Vagina (tissue), 2 donors: ENCODE results near the gene ST7. TPM values are rescaled to one million over a fixed set of nuclear protein-coding genes. Genes with fewer than 3 reads are reported as not detected.
"Not testable (repeated sequence)": the region's sequence is repeated elsewhere in the genome, so short reads cannot be mapped to it uniquely, and the experiment has no call there.

Source experiments
- DNase-seq, 2 donors: peaks; one replicate each; pipeline ENCODE4 v3.0.0-alpha.2; 2017; ENCODE audit errors: extremely low spot score in 2 of 2
- H3K27ac ChIP-seq: fragments of 200-600 bp; sonication (generic); one replicate; pipeline ENCODE4 v1.5.1; 2019
- H3K27me3 ChIP-seq: fragments of 200-600 bp; sonication (generic); one replicate; pipeline ENCODE4 v1.5.1; 2019
- H3K36me3 ChIP-seq, 2 donors: fragments of 200-600 bp; sonication (generic); one replicate each; pipeline ENCODE4 v1.5.1; 2017 to 2019
- H3K4me1 ChIP-seq: fragments of 200-600 bp; sonication (generic); one replicate; pipeline ENCODE4 v1.5.1; 2019
- H3K4me3 ChIP-seq, 2 donors: fragments of 200-600 bp; sonication (generic); 1 replicate in 1 of 2; 2 replicates in 1 of 2; pipeline ENCODE4 v1.5.1; 2016 to 2019
- H3K9me3 ChIP-seq: fragments of 200-600 bp; sonication (generic); one replicate; pipeline ENCODE4 v1.5.1; 2019
- CTCF ChIP-seq, 3 experiments: fragments of 450-650 bp in 2 of 3; fragments of 200-600 bp in 1 of 3; sonication (generic) in 1 of 3; IDR thresholded peaks; one replicate each; pipeline ENCODE4 v1.5.1; 2017 to 2019; ENCODE audit warnings: antibody characterized with exemption in 3 of 3, mild to moderate bottlenecking in 2 of 3, moderate library complexity in 2 of 3
- POLR2A ChIP-seq, 2 donors: fragments of 450-650 bp; IDR thresholded peaks; one replicate each; pipeline ENCODE4 v1.6.1; 2017; ENCODE audit warnings: antibody characterized with exemption in 2 of 2, mild to moderate bottlenecking in 2 of 2, moderate library complexity in 2 of 2
- POLR2AphosphoS5 ChIP-seq, 2 donors: sonication (generic); formaldehyde crosslinking; IDR thresholded peaks; one replicate each; pipeline ENCODE4 v1.9.0; 2017; ENCODE audit warnings: antibody characterized with exemption in 2 of 2, mild to moderate bottlenecking in 2 of 2, low read depth in 1 of 2; ENCODE audit not compliant: insufficient read depth in 1 of 2
- intact Hi-C: fragments of 100-400 bp; cut with DNase I; formaldehyde crosslinking; loops from one replicate; pipeline ENCODE4 v1.15.1; 2023
- total RNA-seq: library from RNA; depleted of rRNA; stranded (reverse); fragments of >200 nt; gene quantifications from one replicate; pipeline ENCODE4 v1.2.3, GENCODE V29; 2016

Gene ST7
- total RNA-seq, 1 donor from 2014 or later: 15.2 TPM

DNA sequence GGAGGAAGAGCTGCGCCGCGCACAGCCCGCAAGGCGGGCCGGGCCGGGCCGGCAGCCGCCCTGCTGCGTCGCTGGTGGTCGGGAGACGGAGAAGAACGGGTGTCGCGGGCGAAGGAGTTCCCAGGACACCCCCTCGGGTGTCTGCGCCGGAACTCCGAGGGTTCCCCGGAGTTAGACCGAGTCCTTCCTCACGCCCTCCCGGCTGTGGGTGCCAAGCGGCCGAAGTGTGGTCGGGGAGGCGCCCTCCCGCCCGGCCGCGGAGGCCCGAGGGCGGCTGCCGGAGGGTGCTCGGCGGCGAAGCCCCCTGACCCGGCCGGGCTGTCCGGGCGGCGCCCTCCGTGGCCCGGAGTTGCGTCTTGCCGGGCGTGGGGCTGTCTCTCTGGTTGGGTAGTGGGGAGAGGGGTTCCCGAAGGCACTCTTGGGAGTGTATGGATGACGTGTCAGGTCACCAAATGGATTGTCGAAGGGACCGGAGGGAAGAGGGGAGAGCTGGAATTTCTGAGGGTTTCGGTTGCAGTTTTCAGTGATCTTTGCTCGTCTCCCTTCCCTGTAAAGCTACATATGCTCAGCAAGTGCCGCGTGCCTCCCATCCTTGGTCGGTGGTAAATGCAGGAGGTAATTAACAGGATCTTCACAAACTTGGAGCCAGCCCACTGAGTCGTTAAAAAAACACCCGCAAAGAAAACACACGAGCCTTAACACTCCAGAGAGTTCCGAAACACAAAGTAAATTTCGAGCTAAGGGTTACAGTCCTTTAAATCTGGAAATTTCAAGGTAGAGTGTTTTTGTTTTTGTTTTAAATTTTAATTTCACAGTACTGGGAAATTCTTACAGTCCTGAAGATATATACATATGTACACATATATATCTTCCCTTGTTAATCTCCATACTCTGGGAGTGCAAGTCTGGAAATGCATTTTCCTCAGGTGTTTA lies 871 bp downstream of the ST7 start:
- Histone ChIP-seq H3K36me3 (no peaks in the 10 kb centered on the region), H3K27ac (peak overlapping the region; percentile 100), H3K4me1 (peaks cover 22% of the 10 kb centered on the region), H3K9me3 (no peaks in the 10 kb centered on the region), H3K27me3 (no peaks in the 10 kb centered on the region), H3K4me3 (peak overlapping the region; percentile 82 to 85)
- no peak for DNase-seq
- no peak for TF ChIP-seq POLR2AphosphoS5 (IDR thresholded peaks at IDR 0.05; ENCODE audit: insufficient read depth in 1 of 2, low read depth in 1 of 2)
- TF ChIP-seq POLR2A (IDR thresholded peaks at IDR 0.05): no peak
- no peak for TF ChIP-seq CTCF (IDR thresholded peaks at IDR 0.05)
- intact Hi-C loops: no loop called here

GRCh38 chr7:116955340-116955739 lies 2.0 kb downstream of the ST7 start:
- Histone ChIP-seq H3K27ac (peak overlapping the region; percentile 100), H3K36me3 (no peaks in the 10 kb centered on the region), H3K27me3 (no peaks in the 10 kb centered on the region), H3K9me3 (no peaks in the 10 kb centered on the region), H3K4me1 (peaks cover 25% of the 10 kb centered on the region), H3K4me3 (peak overlapping the region in 1 of 2 donors; percentile 22)
- TF ChIP-seq CTCF (IDR thresholded peaks at IDR 0.05): no peak
- TF ChIP-seq POLR2AphosphoS5 (IDR thresholded peaks at IDR 0.05; ENCODE audit: insufficient read depth in 1 of 2, low read depth in 1 of 2): no peak
- no peak for TF ChIP-seq POLR2A (IDR thresholded peaks at IDR 0.05)
- intact Hi-C loops: no loop called here
- no peak for DNase-seq

- H3K4me3 ChIP-seq: peak overlapping the region in 1 of 2 donors; percentile 22
- H3K27ac ChIP-seq: peak overlapping the region; percentile 100
- no peaks in the 10 kb centered on the region for H3K36me3 ChIP-seq
- no peak for DNase-seq
- no peaks in the 10 kb centered on the region for H3K9me3 ChIP-seq
- intact Hi-C loops: no loop called here
- H3K4me1 ChIP-seq: peaks cover 27% of the 10 kb centered on the region
- H3K27me3 ChIP-seq: no peaks in the 10 kb centered on the region
- TF ChIP-seq CTCF (IDR thresholded peaks at IDR 0.05): no peak
- TF ChIP-seq POLR2AphosphoS5 (IDR thresholded peaks at IDR 0.05; ENCODE audit: insufficient read depth in 1 of 2, low read depth in 1 of 2): peak in 1 of 2 donors; percentile 58
- TF ChIP-seq POLR2A (IDR thresholded peaks at IDR 0.05): no peak
Observed at GRCh38 chr7:116955801-116956476, 2.6 kb downstream of the ST7 start.

DNA sequence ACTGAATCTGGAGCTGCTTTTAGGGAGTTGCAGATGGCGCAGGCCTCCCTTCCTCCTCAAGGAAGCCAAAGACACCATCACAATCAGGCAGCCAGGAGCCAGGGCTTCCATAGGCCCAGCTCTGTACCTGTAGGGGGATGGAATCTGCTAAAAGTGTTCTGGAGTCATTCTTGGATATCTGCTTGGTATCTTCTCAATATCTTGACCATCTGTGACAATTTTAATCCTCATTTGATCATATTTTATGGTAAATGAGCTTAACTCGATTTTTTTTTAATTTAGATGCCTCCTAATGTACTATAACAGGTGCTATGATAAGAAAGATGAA lies 3.1 kb downstream of the ST7 start:
- Histone ChIP-seq H3K9me3 (no peaks in the 10 kb centered on the region), H3K4me3 (no peak overlapping the region), H3K36me3 (no peaks in the 10 kb centered on the region), H3K4me1 (peaks cover 27% of the 10 kb centered on the region), H3K27ac (peak overlapping the region; percentile 100), H3K27me3 (no peaks in the 10 kb centered on the region)
- no peak for DNase-seq
- intact Hi-C loops: no loop called here
- TF ChIP-seq CTCF (IDR thresholded peaks at IDR 0.05) (no peak), POLR2A (IDR thresholded peaks at IDR 0.05) (no peak)

DNA sequence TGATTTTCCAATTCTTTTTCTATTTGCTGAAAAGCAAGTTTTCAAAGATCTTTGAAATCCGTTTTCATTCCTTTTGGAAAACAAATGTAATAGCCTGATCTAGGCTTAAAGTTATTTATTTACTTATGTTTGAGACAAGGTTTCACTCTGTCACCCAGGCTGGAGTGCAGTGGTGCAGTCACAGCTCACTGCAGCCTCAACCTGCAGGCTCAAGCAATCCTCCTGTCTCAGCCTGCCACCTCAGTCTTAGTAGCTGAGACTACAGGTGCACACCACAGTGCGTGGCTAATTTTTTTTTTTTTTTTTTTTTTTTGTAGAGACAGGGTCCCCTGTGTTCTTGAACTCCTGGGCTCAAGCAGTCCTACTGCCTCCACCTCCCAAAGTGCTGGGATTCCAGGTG lies 4.6 kb downstream of the ST7 start:
- H3K4me3 ChIP-seq: no peak overlapping the region
- H3K27ac ChIP-seq: no peak overlapping the region
- H3K4me1 ChIP-seq: peaks cover 27% of the 10 kb centered on the region
- H3K36me3 ChIP-seq: no peaks in the 10 kb centered on the region
- no peaks in the 10 kb centered on the region for H3K27me3 ChIP-seq
- no peaks in the 10 kb centered on the region for H3K9me3 ChIP-seq
- no peak for DNase-seq
- intact Hi-C loops: no loop called here
- TF ChIP-seq POLR2A (IDR thresholded peaks at IDR 0.05) (no peak), CTCF (IDR thresholded peaks at IDR 0.05) (no peak), POLR2AphosphoS5 (IDR thresholded peaks at IDR 0.05; ENCODE audit: insufficient read depth in 1 of 2, low read depth in 1 of 2) (no peak)

DNA sequence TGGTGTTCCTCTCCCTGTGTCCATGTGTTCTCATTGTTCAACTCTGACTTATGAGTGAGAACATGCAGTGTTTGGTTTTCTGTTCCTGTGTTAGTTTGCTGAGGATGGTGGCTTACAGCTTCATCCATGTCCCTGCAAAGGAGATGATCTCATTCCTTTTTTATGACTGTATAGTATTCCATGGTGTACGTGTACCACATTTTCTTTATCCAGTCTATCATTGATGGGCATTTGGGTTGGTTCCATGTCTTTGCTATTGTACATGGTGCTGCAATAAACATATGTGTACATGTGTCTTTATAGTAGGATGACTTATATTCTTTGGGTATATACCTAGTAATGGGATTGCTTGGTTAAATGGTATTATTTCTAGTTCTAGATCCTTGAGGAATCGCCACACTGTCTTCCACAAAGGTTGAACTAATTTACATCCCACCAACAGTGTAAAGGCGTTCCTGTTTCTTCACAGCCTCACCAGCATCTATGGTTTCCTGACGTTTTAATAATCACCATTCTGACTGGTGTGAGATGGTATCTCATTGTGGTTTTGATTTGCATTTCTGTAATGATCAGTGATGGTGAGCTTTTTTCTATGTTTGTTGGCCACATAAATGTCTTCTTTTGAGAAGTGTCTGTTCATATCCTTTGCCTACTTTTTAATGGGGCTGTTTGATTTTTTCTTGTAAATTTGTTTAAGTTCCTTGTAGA lies 8.8 kb downstream of the ST7 start:
- H3K27ac ChIP-seq, H3K9me3 ChIP-seq, H3K4me1 ChIP-seq, H3K36me3 ChIP-seq, DNase-seq, intact Hi-C loops, H3K27me3 ChIP-seq, H3K4me3 ChIP-seq: not testable (repeated sequence)
